HG03066 (cell line): Measurements from ENCODE around the gene LMLN.
"Not testable (repeated sequence)": the region's sequence is repeated elsewhere in the genome, so short reads cannot be mapped to it uniquely, and the experiment has no call there.

Experiments used
- ATAC-seq: cut with Tn5 transposase; IDR thresholded peaks from one replicate; pipeline ENCODE4 v1.9.1; 2021; ENCODE audit warnings: low read depth; ENCODE audit not compliant: unreplicated experiment

The LMLN gene

DNA sequence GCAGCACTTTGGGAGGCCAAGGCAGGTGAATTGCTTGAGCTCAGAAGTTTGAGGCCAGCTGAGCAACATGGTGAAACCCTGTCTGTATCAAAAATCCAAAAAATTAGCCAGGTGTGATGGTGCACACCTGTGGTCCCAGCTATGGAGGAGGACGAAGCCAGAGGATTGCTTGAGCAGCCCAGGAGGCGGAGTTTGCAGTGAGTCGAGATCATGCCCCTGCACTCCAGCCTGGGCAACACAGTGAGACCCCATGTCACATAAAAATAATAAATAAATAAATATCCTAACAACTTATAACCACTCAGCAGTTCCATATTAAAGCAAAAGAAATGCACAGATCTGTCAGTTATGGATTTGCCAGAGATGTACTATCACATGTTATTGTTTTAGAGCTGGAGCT is 62.6 kb downstream of the LMLN start:
- ATAC-seq, result no peak

DNA sequence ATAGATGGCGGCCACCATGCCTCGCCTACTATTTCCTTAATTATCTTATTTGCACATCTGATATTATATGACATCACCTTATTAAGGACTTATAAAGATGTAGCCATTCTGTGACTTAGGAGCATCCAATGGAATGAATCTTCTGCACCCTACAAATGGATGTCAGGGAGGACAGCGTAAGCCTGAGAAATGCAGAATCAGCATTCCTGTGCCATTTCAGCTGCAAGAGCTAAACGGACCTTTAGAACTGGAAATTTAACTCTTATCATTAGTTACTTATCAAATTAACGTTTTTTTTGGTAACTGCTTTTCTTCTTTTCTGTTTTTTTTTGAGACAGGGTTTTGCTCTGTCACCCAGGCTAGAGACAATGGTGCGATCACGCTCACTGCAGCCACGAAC is 65.6 kb downstream of the LMLN start:
- no peak for ATAC-seq

DNA sequence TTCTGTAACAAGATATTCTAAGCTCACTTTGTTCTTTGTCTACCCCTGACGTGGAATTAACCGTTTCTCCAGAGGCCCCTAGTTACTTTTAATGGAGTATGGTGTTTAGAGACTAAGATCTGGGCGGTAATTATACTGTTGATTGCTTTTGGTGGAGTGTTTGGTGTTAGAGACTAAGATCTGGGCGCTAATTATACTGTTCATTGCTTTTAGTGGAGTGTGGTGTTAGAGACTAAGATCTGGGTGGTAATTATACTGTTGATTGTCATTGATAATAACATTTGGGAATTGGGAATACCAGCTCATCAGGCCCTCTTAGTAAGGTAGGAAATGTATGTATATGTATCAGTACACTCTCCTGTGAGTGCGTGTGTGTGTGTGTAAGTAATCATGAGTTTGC is 66.6 kb downstream of the LMLN start:
- ATAC-seq, result no peak

DNA sequence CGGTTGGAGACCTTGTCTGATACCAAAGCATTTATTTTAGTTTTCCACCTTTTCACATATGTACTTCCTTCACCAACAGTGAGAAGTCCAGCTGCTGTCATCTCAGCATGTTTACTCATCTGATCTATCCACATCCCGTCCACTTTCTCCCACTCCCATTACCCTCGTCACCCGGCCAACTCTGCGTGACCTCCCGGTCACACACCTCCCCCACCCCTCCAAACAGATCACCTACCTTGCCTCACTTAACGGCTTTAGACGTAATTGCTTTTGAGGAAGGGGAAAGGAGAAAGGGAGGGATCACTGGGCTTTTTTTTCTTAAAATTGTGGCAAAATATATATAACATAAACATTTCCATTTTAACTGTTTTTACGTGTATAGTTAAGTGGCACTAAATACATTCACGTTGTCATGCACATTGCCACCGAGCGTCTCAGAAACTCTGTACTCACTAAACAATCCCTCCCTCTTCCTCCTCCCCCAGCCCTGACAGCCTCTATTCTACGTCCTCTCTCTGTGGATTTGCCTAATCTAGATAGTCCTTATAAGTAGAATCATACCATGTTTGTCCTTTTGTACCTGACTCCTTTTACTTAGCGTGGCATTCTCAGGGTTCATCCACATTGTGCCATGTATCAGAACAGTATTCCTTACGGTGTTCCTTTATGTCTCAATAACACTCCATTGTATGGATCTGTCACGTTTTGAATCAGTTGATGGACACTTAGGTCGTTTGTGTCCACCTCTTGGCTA is 67.2 kb downstream of the LMLN start:
- ATAC-seq, result no peak

DNA sequence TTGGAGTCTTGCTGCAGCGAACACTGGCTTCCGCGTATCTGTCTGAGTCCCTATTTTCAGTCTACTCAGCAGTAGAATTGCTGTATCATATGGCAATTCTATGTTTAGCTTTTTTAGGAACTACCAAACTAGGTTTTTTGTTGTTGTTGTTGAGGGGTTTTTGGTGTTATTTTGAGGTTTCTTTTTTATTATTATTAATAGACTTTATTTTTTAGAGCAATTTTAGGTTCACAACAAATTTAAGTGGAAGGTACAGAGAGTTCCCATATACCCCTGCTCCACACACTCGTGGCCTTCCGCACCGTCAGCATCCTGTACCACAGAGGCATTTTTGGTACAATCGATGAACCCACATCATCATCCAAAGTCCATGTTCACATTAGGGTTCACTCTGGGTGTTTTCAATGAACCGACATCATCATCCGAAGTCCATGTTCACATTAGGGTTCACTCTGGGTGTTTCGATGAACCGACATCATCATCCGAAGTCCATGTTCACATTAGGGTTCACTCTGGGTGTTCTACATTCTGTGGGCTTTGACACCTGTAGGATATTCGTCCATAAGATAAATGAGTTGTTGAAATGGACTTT is 67.9 kb downstream of the LMLN start:
- ATAC-seq, result no peak

DNA sequence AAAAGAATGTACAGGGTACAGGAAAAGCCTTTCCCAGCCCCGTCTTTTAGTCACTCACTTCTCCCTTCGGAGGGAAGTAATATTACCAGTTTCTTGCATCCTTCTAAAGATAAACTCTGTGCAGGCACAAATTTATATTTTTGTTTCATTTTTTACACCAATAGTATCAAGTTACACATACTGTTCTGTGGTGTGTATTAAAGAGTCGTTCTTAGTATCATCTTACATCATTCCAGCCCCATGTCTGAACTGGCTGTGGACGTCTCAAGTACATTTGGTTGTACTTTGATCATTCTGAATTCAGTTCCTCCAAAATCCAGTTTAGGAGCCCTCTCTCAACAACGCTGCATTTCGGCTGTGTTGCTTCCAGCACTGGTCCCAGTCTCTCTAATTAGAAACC is 68.7 kb downstream of the LMLN start:
- ATAC-seq, result no peak

DNA sequence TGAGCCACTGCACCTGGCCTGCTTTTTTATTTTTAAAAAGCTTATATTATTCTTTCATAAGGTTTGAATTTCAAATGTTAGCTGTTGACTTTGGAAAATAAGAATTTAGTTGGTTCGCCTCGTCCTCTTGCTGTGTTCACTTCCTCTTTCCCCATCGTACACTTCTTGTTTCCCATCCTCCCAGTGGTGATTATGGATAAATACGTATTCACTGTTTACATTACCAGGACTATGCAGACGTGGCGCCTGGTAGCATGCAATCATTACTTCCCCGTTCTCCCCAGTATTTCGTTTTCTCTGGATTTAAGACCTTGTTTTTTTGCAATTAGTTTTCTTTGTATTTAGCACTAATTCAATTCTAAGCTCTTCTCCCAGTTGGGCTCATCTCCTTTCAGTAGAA is 70.1 kb downstream of the LMLN start:
- no peak for ATAC-seq

DNA sequence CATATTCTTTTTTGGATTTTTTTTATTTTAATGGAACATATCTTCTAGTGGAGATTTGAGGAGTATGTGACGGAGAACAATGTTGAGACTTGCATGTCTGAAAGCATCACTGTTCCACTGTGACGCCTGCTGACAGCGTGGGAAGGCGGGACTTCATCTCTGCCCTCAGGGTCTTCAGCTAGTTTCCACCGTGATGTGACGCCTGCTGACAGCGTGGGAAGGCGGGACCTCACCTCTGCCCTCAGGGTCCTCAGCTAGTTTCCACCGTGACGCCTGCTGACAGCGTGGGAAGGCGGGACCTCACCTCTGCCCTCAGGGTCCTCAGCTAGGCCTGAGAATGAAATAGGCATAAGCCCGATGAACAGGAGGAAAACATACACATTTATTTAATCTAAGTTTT is 70.7 kb downstream of the LMLN start:
- ATAC-seq, result no peak

DNA sequence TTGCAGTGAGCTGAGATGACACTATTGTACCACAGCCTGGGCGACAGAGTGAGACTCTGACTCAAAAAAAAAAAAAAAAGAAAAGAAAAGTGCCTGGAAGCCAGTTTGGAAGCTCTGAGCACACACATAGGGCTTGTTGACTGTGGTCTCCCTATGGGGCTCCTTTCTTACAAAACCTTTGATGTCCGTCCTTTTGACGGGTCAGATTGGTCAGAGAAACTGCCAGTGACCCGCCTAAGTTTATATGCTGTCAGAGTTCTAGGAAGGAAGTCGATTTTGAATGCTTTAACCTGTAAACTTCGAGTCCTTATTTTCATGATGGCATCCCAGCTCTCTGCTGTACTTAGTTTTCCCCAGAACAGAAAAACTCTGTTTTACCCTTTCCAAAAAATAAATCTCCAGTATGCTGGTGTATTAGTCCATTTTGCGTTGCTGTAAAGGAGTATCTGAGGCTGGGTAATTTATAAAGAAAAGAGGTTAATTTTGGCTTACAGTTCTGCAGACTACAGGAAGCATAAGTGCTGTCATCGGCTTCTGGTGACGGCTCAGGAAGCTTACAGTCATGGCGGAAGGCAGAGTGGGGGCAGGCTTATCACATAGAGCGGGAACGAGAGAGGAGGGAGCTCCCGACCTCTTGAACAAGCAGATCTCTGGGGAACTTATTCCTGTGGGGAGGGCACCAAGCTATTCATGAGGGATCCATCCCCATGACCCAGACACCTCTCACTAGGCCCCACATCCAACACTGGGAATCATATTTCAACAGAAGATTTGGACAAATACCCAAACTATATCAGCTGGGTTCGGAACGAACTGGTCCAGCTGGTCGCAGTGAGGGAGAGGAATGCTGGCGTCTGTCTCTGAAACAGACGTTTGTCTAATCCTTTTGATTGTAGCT is 72.3 kb downstream of the LMLN start:
- no peak for ATAC-seq

DNA sequence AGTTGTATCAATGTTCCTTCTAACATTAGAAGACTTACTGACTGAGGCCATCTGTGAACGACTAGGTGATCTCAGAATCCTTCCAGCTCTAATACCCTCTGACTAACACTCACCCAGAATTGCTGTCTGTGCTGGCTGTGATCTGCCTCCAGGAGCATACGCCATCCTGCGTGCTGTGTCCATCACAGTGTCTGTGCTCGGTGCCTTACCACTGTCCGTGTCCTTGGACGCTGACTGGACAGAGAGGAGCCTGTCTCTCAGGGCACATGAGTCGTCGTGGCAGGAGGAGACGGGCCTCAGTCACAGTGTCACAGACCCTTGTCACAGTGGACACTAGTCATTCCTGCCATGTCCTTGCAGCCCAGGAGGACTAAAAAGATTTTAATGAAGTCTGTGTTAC is 83.1 kb downstream of the LMLN start:
- no peak for ATAC-seq

DNA sequence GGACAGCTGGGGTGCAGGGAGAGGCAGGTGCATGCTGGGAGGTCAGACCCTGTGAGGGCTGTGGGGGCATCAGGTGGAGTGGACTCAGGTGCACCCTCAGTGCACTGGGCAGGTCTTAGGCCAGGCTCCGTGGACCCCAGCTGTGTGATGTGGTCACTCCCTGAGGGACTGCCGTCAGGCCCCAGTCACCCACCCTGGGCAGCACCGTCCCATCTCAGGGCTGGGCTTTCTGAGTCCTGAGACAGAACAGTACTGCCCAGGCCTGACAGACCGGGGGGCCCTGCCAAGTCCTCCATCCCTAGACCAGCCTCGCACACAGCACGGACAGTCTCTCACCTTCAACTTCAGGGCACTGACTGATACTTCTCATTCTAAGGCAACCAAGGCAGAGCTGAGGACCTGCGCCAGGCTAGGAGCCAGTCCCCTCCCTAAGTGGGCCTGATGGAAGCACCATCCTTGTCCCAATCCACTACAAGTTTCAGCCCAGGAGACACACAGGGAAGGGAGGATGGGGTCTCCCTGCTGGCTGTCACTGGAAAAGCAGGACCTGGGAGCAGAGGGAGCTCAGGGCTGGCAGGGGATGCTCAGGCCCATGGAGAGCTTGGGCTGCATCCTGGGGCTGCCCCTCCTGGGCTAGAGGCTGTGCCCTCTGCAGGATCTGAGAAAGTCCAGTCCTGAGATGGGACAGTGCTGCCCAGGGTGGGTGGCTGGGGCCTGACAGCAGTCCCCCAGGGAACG is 86.3 kb downstream of the LMLN start:
- no peak for ATAC-seq

DNA sequence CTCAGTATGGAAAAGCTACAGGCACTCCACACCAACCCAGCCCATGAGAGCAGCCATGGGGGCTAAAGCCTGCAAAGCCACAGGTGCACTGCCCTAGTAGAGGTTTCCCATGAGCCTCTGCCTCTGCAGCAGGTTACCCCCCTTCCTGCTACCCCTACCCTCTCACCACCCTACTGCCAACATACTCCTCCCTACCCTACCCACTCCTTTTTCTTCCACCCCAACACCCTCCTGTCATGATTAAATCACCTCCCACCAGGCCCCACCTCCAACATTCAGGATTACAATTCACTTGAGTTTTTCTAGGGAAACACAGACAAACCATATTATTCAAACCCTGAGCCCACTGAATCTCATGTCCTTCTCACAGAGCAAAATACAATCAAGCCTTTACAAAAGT is 88.4 kb downstream of the LMLN start:
- no peak for ATAC-seq

DNA sequence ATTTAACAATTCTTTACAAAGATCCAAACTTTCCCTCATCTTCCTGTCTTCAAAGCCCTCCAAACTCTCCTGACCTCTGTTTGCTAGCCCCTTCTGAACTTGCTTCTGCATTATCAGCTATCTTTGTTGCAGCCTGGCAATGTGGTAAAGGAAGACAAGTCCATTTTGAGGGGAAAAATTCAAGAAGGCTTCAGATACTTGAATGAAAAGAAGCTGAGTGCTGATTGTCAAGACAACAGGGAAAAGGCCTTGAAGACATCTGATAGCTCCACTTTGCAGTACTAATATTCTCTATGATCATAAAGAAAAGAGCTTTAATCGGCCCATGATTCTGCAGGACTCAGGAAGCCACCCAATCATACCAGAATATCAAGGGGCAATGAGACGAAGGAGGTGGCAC is 91.8 kb downstream of the LMLN start:
- no peak for ATAC-seq

DNA sequence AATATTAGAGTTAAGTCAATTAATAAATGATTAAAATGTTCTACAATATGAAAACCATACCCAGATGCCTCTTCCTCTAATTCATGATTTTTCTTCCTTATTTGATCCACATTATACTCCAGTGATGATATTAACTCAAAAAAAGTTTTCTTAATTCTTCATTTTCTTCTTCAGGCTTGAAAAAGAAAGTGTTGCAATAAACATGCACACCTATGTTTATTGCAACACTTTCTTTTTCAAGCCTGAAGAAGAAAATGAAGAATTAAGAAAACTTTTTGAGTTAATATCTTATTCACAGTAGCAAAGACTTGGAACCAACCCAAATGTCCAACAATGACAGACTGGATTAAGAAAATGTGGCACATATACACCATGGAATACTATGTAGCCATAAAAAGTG is 93.4 kb downstream of the LMLN start:
- not testable (repeated sequence) for ATAC-seq

DNA sequence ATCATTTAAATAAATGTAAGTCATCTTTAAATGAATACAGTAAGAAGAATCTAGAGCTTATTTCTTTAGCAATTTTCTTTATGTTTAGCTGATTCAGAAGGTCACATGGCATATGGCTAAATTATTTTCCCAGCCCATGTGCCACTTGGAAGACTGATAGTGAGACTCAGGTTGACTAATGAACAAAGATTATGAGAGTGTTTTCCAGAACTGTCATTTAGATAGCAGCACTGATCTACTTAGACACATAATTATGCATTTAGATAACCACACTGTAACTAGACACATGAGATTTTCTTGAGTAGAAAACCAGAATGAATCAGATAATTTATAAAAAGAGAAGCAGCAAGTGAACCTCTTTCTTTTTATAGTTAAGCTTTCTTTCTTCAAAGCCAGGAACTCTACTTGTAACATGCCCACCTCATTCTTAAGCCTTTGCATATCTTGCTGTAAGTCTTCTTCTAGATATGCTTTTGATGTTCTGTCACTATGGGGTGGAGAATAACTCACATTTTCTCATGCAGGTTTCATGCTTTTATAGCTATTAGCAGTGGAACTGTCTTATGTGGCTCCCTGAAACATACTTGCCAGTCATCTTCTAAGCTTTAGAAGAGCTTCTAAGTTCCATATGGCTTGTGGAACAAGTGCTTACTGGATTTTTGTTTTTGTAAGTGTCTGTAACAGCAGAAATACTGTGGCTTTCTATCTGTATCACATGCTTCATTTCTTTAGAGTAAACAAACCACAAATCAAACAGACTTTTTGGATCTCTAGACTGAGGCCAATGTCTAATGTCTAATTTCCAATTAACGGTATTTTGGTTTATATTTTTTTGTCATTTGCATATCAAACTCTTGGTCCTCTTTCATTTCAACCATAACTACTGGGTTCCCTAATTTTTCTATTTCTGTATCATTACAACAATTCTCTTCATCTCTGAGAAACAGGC is 101.4 kb downstream of the LMLN start:
- ATAC-seq, result no peak

DNA sequence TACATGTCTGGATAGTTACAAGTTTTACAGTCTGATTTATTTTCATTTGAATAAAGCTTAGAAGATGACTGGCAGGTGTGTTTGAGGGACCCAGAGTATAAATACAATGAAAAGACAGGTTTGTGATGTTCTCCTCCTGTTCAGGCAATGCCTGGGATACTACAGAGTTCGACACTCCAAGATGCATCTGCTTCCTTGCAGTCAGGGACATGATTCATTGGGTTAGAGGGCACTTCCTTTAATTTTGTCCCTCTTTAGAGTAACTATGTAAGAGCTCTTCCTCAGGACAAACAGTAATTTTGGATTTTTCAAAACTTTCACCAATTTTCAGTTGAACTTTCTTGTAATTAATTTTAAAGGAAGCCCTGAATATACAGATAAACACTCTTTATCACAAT is 102.0 kb downstream of the LMLN start:
- no peak for ATAC-seq

DNA sequence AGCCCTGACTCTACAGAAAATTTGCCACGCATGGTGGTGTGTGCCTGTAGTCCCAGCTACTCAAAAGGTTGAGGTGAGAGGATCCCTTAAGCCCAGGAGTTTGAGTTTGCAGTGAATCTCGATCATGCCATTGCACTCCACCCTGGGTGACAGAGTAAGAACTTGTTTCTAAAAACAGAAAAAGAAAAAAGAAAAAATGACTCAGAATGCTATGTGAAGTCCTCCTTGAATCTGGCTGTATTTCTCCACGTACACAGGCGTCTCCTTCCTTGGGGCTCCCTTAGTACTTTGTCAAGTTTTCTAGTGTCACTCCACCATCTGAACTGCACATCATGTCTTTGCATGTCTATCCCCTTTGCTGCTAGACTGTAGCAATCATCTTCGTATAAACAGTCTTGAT is 104.4 kb downstream of the LMLN start:
- ATAC-seq, result no peak

DNA sequence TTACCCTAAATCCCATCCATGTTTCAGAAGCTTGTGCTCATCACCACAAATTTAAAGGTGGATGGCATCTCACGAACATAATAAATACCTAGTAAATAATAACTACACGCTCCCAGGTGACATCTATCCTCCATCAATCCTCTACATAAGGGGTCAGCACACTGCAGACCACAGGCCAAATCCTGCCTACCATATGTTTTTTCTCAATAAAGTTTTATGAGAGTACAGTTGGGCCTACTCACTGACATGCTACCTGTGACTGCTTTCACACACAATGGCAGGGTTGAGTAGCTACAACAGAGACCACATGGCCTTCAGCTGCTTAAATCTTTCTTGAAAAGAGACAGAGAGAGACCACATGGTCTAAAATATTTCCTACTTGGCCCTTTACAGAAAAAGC is 105.9 kb downstream of the LMLN start:
- ATAC-seq, result no peak

DNA sequence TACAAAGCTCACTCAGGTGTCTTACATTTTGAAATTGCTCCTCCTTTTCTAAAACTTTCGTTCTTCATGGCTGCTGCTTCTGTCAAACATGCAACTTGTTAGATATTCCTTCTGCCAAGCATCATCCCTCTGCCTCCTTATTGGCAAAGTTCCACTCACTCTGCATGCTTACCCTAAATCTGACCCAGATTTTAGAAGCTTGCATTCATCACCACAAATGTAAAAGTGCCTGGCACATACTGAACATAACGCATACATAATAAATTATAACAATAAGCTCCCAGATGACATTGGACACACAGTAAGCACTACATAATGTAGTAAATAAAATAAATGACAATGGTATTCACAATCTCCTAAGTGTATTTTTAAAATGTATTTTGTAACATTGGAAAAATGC is 107.4 kb downstream of the LMLN start:
- no peak for ATAC-seq

DNA sequence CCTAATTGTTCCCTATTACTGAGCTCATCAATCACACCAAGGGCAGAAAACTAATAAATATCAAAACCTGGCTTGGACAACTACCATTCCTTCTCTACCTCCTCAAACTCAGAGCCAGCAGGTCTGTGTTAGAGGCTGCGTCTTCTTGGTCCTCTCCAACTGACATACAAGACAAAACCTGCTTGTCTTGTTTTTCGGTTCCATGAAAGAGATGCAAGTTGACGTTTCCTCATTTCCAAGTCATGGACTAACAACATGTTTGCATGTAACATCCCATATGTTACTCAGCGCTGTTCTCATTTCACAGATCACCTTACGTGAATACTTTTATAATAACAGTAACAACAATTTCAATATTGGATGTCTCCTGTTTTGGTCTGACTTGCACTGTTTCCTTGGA is 110.9 kb downstream of the LMLN start:
- no peak for ATAC-seq
